ENCODE data around the gene GRK6. TPM values are rescaled to one million over a fixed set of nuclear protein-coding genes. Genes with fewer than 3 reads are reported as not detected.

GRK6 gene
- total RNA-seq, 1 experiment from 2014 or later = 75.2 TPM

DNA sequence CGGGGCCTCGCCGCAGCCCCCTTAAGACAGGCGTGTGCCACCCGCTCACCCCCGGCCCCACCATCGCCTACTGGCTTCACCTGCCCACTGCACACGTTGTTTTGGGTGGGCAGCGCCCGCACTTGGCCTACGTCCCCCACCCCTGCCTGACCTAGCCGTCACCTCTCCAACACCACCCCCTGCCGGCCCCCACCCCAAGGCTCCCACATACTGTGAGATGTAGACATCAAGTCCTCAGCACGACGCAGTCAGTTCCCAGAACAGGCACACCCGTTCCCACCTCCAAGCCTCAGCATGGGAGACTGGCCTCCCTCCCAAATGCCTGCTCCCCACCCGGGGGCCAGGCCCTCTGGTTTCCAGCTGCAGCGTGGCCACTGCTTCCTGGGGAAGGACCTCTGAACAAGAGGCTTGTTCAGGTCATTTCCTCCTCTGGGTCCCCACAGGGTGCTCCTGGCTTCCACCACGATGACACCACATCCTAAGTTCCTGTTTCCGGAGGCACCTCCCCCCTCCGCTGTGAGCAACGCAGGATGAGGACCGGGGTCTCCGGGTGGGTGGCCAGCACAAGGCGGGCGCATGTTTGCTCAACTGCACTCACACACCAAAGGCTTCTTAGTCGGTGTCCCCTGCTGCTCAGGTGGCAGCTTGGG is 35.7 kb downstream of the GRK6 start:
- no peak overlapping the region for H3K23ac ChIP-seq (ENCODE audit: insufficient read length, low read depth, low read length)
- no peaks in the 10 kb centered on the region; the same call in 1 of the 2 replicates for H3K27me3 Mint-ChIP-seq (ENCODE audit: low read depth)
- H3T11ph ChIP-seq (ENCODE audit: low read length) = no peak overlapping the region
- H2BK120ac ChIP-seq (ENCODE audit: low read depth, low read length, poor library complexity, severe bottlenecking) = no peak overlapping the region
- no peak overlapping the region for H2BK12ac ChIP-seq (ENCODE audit: insufficient read length, low read depth, low read length)
- peaks cover 2 to 3% of the 10 kb centered on the region in 2 experiments for H3K4me1 Mint-ChIP-seq
- no peak overlapping the region; a peak in 1 of 7 replicates for H3K27ac Mint-ChIP-seq
- H3K14ac ChIP-seq (ENCODE audit: insufficient read depth, low read length) = no peak overlapping the region
- H3K9ac ChIP-seq (ENCODE audit: extremely low read depth, insufficient read length, low read length) = no peak overlapping the region
- H2BK20ac ChIP-seq (ENCODE audit: low read depth, low read length, poor library complexity, severe bottlenecking) = no peak overlapping the region
- no peaks in the 10 kb centered on the region for H3K27me3 ChIP-seq (ENCODE audit: insufficient read depth, low read length)
- no peak overlapping the region for H3K4me2 ChIP-seq (ENCODE audit: insufficient read depth, insufficient read length, low read length)
- H3K9me3 Mint-ChIP-seq = peaks cover 2 to 11% of the 10 kb centered on the region in 2 experiments; a peak in 1 of 5 replicates
- no peak overlapping the region for H4K91ac ChIP-seq (ENCODE audit: insufficient read length, low read depth, low read length)
- H3K18ac ChIP-seq (ENCODE audit: insufficient read length, low read depth, low read length) = no peak overlapping the region
- H3K4me1 ChIP-seq (ENCODE audit: insufficient read depth, low read length) = no peaks in the 10 kb centered on the region
- no peak overlapping the region for H3K4me3 Mint-ChIP-seq
- no peaks in the 10 kb centered on the region for H3K79me2 ChIP-seq (ENCODE audit: insufficient read depth, low read length)
- TF ChIP-seq, protein P1, sequence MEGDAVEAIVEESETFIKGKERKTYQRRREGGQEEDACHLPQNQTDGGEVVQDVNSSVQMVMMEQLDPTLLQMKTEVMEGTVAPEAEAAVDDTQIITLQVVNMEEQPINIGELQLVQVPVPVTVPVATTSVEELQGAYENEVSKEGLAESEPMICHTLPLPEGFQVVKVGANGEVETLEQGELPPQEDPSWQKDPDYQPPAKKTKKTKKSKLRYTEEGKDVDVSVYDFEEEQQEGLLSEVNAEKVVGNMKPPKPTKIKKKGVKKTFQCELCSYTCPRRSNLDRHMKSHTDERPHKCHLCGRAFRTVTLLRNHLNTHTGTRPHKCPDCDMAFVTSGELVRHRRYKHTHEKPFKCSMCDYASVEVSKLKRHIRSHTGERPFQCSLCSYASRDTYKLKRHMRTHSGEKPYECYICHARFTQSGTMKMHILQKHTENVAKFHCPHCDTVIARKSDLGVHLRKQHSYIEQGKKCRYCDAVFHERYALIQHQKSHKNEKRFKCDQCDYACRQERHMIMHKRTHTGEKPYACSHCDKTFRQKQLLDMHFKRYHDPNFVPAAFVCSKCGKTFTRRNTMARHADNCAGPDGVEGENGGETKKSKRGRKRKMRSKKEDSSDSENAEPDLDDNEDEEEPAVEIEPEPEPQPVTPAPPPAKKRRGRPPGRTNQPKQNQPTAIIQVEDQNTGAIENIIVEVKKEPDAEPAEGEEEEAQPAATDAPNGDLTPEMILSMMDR (conservative IDR thresholded peaks at IDR 0.05) = no peak
- H3K4ac ChIP-seq (ENCODE audit: low read depth, low read length) = no peak overlapping the region
- H2AFZ ChIP-seq (ENCODE audit: low read length) = no peak overlapping the region
- H4K5ac ChIP-seq (ENCODE audit: insufficient read length, low read depth, low read length) = no peak overlapping the region
- peaks cover 52 to 76% (median 76%) of the 10 kb centered on the region in 3 experiments for H3K36me3 Mint-ChIP-seq (ENCODE audit: insufficient read depth in 1 of 3, low read depth in 3 of 3)
- DNase-seq = no peak
- H4K8ac ChIP-seq (replicated peaks; ENCODE audit: insufficient read length, low read depth, low read length) = no peak overlapping the region
- no peak overlapping the region for H2BK5ac ChIP-seq (ENCODE audit: insufficient read length, low read length)
- H3K9me3 ChIP-seq (ENCODE audit: control insufficient read depth, low read depth, low read length) = no peaks in the 10 kb centered on the region
- no peak overlapping the region for H2AK5ac ChIP-seq (ENCODE audit: insufficient read length, low read length)
- H3K56ac ChIP-seq (ENCODE audit: insufficient read length, low read depth, low read length) = no peak overlapping the region
- H4K20me1 ChIP-seq (ENCODE audit: control insufficient read depth, insufficient read depth, insufficient read length) = no peaks in the 10 kb centered on the region
- no peak overlapping the region for H2BK15ac ChIP-seq (ENCODE audit: low read depth, low read length)
- H3K23me2 ChIP-seq (ENCODE audit: insufficient read length, low read depth, low read length, poor library complexity, severe bottlenecking) = no peaks in the 10 kb centered on the region
- H3K27ac ChIP-seq (ENCODE audit: insufficient read length, low read depth, low read length) = no peak overlapping the region
- H3K79me1 ChIP-seq (ENCODE audit: insufficient read depth, low read depth, low read length, poor library complexity, severe bottlenecking) = no peaks in the 10 kb centered on the region
- no CpG with 5 or more reads among the region's 27 CpGs for WGBS (ENCODE audit: extremely low coverage, insufficient read length, low lambda C conversion rate)
